K562 (cell line): ENCODE results near the gene MADD. TPM values are rescaled to one million over a fixed set of nuclear protein-coding genes. Genes with fewer than 3 reads are reported as not detected.

ENCODE experiments used
- BHLHE40 ChIP-seq: IDR thresholded peaks from 2 replicates; pipeline ENCODE4 v1.6.1; 2011; ENCODE audit warnings: low read length, improper control_type of control experiment
- CXXC5 ChIP-seq: fragments of 250-450 bp; sonication (Bioruptor Pico); IDR thresholded peaks from 2 replicates; pipeline ENCODE4 v1.8.0; 2022; ENCODE audit warnings: inconsistent platforms, mild to moderate bottlenecking, moderate library complexity
- DDX20 ChIP-seq: fragments of 450-650 bp; IDR thresholded peaks from 2 replicates; pipeline ENCODE4 v1.6.1; 2016; ENCODE audit warnings: missing genetic modification characterization, low read depth, mild to moderate bottlenecking, missing compliant biosample characterization, moderate library complexity
- FOXO4 ChIP-seq: fragments of 450-650 bp; formaldehyde crosslinking; IDR thresholded peaks from 2 replicates; pipeline ENCODE4 v1.4.0; 2020; ENCODE audit warnings: mild to moderate bottlenecking, moderate library complexity
- HDAC6 ChIP-seq: IDR thresholded peaks from 2 replicates; pipeline ENCODE4 v1.6.1; 2012; ENCODE audit warnings: low read depth, mild to moderate bottlenecking, control low read depth, inconsistent platforms, low read length, moderate library complexity
- KDM5B ChIP-seq: fragments of 200-600 bp; sonication (generic); IDR thresholded peaks from 2 replicates; pipeline ENCODE4 v1.6.1; 2012; ENCODE audit warnings: low read depth, mild to moderate bottlenecking, moderate library complexity, low read length, control low read depth, inconsistent platforms; ENCODE audit not compliant: insufficient replicate concordance
- KLF1 ChIP-seq: fragments of 450-650 bp; IDR thresholded peaks from 2 replicates; pipeline ENCODE4 v1.6.1; 2016; ENCODE audit warnings: missing genetic modification characterization, missing compliant biosample characterization
- MAFF ChIP-seq: IDR thresholded peaks from 2 replicates; pipeline ENCODE4 v1.6.1; 2012; ENCODE audit warnings: low read length, improper control_type of control experiment
- RBM17 ChIP-seq: fragments of 200-400 bp; formaldehyde crosslinking; IDR thresholded peaks from 2 replicates; pipeline ENCODE4 v1.6.1; 2017; ENCODE audit warnings: low read depth, mild to moderate bottlenecking, low read length, borderline replicate concordance
- YBX1 ChIP-seq: fragments of 450-650 bp; IDR thresholded peaks from 2 replicates; pipeline ENCODE4 v1.7.1; 2016; ENCODE audit warnings: mild to moderate bottlenecking
- ZBED1 ChIP-seq: IDR thresholded peaks from 2 replicates; pipeline ENCODE4 v1.6.1; 2014
- ZBTB2 ChIP-seq: fragments of 450-650 bp; IDR thresholded peaks from 2 replicates; pipeline ENCODE4 v1.6.1; 2016; ENCODE audit warnings: antibody characterized with exemption
- ZNF146 ChIP-seq: IDR thresholded peaks from one replicate; pipeline ENCODE4 v1.6.1; 2018; ENCODE audit warnings: missing compliant biosample characterization; ENCODE audit not compliant: unreplicated experiment
- ZNF324 ChIP-seq: fragments of 250-450 bp; sonication (Bioruptor Pico); IDR thresholded peaks from 2 replicates; pipeline ENCODE4 v1.4.0; 2020; ENCODE audit warnings: mild to moderate bottlenecking
- polyA plus RNA-seq, 8 experiments: library from polyadenylated mRNA; depleted of rRNA in 4 of 8; stranded (reverse) in 5 of 8; unstranded in 3 of 8; fragments of >200 nt; fragmentation: Nextera tagmentation in 2 of 8; fragmentation: Illumina TruSeq in 1 of 8; extraction: Ambion mirVana in 2 of 8; extraction: Trizol in 1 of 8; gene quantifications; 2 replicates each; pipeline versions ENCODE4 v1.2.1 to v1.2.3, GENCODE V29; 2011 to 2014; ENCODE audit warnings: inconsistent platforms in 1 of 8, missing spikeins in 1 of 8
- total RNA-seq, 7 experiments: library from RNA; depleted of rRNA in 6 of 7; stranded (reverse); fragments of >200 nt in 6 of 7; fragmentation: Illumina TruSeq in 2 of 7; extraction: Trizol in 2 of 7; gene quantifications; 2 replicates each; pipeline versions ENCODE4 v1.2.1 to v1.2.3, GENCODE V29; 2011 to 2021; ENCODE audit warnings: low replicate concordance in 1 of 7
- TF ChIP-seq, protein P1 (sequence below): fragments of 250-450 bp; sonication (Bioruptor Pico); IDR thresholded peaks from 2 replicates; pipeline ENCODE4 v1.9.0; 2021; ENCODE audit warnings: mild to moderate bottlenecking
- TF ChIP-seq, protein P2 (sequence below): fragments of 250-450 bp; sonication (Bioruptor Pico); IDR thresholded peaks from 2 replicates; pipeline ENCODE4 v1.8.0; 2022; ENCODE audit warnings: inconsistent platforms

The MADD gene
- total and polyA plus RNA-seq, 9 of the 15 experiments (the other 6 are each of a cell fraction or from before 2014, with no cell fraction given) = 0.68 to 57.6 (median 33.6) TPM

GRCh38 chr11:47264119-47264518 is 5.8 kb upstream of the MADD start (continued):
- TF ChIP-seq FOXO4 (CRISPR knock-in tag) (no peak), ZNF146 (CRISPR knock-in tag) (no peak), MAFF (no peak), KDM5B (no peak), ZBTB2 (no peak), CXXC5 (CRISPR knock-in tag) (peak; percentile 23; the same call in 1 of the 2 replicates), KLF1 (no peak), BHLHE40 (peak; percentile 90), HDAC6 (no peak), YBX1 (no peak), DDX20 (tag) (no peak), ZBED1 (no peak), RBM17 (no peak), ZNF324 (CRISPR knock-in tag) (peak; percentile 83)
- TF ChIP-seq, protein P1, sequence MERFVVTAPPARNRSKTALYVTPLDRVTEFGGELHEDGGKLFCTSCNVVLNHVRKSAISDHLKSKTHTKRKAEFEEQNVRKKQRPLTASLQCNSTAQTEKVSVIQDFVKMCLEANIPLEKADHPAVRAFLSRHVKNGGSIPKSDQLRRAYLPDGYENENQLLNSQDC (CRISPR knock-in tag) = no peak
- TF ChIP-seq, protein P2, sequence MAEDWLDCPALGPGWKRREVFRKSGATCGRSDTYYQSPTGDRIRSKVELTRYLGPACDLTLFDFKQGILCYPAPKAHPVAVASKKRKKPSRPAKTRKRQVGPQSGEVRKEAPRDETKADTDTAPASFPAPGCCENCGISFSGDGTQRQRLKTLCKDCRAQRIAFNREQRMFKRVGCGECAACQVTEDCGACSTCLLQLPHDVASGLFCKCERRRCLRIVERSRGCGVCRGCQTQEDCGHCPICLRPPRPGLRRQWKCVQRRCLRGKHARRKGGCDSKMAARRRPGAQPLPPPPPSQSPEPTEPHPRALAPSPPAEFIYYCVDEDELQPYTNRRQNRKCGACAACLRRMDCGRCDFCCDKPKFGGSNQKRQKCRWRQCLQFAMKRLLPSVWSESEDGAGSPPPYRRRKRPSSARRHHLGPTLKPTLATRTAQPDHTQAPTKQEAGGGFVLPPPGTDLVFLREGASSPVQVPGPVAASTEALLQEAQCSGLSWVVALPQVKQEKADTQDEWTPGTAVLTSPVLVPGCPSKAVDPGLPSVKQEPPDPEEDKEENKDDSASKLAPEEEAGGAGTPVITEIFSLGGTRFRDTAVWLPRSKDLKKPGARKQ (CRISPR knock-in tag) = no peak
- TF ChIP-seq, all 486 proteins: peak for 6
